NCI-H1930 (cell line): Measurements from ENCODE around the gene GPLD1.
"Not testable (repeated sequence)": the region's sequence is repeated elsewhere in the genome, so short reads cannot be mapped to it uniquely, and the experiment has no call there.

ENCODE experiments used
- DNase-seq, 2 experiments: peaks; one replicate each; lab custom pipeline; 2025; lab: John Stamatoyannopoulos, UW

The GPLD1 gene, protein sequence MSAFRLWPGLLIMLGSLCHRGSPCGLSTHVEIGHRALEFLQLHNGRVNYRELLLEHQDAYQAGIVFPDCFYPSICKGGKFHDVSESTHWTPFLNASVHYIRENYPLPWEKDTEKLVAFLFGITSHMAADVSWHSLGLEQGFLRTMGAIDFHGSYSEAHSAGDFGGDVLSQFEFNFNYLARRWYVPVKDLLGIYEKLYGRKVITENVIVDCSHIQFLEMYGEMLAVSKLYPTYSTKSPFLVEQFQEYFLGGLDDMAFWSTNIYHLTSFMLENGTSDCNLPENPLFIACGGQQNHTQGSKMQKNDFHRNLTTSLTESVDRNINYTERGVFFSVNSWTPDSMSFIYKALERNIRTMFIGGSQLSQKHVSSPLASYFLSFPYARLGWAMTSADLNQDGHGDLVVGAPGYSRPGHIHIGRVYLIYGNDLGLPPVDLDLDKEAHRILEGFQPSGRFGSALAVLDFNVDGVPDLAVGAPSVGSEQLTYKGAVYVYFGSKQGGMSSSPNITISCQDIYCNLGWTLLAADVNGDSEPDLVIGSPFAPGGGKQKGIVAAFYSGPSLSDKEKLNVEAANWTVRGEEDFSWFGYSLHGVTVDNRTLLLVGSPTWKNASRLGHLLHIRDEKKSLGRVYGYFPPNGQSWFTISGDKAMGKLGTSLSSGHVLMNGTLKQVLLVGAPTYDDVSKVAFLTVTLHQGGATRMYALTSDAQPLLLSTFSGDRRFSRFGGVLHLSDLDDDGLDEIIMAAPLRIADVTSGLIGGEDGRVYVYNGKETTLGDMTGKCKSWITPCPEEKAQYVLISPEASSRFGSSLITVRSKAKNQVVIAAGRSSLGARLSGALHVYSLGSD

GRCh38 chr6:24489470-24489869 lies at the start of gene GPLD1:
GPLD1 (minus strand) TSS chr6:24489578; CDS start chr6:24489511, 67 bp downstream.
- no peak for DNase-seq

DNA sequence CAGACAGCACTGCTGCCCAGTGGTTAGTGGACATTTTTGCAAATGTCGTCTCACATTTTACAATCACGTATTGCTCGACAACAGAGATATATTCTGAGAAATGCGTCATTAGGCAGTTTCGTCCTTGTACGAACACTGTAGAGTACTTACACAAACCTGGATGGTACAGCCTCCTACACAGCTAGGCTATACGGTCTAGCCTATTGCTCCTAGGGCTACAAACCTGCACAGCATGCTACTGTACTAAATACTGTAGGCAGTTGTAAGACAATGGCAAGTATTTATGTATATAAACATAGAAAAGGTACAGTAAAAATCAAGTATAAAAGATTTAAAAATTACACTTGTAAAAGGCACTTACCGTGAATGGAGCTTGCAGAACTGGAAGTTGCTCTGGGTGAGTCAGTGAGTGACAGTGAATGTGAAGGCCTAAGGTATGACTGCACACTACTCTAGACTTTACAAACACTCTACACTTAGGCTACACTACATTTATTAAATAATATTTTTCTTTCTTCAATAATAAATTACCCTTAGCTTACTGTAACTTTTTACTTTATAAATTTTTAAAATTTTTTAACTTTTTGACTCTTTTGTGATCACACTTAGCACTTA lies 48.5 kb upstream of the GPLD1 start:
- no peak for DNase-seq

DNA sequence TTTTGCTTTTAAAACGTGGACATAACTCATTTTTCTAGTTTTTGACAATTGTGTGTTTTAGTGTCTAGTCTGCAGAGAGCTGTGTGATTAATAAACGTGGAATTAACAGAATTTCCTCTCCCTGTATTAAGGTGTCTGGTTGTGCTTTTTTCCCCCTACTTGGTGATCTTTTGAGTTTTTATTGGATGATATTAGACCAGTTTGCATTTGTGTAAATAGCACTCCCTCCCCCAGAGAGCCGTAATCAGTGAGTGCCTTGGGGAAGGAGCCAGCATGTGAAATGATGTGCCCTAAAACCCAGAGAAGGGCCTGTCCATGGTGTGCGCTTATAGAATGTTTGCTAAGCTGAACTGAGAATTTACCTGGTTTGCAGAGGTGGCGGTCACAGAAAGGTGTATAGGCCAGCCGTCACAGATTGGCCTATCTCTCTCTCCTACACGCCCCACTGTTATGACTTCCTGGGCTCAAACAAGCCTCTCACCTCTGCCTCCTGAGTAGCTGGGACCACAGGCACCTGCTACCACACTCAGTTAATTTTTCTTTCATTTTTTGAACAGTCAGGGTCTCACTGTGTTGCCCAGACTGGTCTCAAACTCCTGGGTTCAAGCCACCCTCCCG lies 47.8 kb upstream of the GPLD1 start:
- no peak for DNase-seq

DNA sequence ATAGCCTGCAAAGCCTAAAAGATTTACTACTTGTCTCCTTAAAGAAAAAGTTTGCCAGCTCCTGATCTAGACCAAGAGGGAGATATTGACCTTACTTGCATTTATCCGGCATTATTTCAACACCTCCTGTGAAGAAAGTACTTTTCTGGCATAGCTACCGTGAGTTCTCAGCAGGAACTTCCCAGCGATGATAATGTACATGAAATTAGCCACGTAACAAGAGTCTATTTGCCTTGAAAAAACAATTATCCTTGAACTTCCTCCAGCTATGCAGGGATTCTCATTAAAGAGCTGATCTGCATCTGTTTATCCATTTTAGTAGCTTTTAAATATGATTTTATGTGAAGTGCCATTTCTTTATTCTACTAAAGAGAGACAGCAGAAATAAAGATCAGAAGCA lies 47.1 kb upstream of the GPLD1 start:
- no peak for DNase-seq

DNA sequence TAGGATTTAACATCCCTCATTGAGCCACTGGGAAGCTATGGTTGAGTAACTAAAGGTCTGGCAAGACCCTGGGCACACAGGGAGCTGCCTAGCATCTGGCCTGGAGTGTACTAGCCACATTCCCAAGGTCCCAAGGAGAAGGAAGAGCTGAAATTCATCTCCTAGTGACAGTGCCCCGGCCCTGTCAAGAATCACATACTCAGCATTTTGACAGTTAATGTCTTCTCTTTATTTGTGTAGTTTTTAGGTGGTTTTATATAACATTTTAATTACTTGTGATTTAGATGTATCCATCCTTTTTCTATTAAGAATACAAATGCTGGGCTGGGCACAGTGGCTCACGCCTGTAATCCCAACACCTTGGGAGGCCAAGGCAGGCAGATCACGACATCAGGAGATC lies 45.8 kb upstream of the GPLD1 start:
- no peak for DNase-seq

DNA sequence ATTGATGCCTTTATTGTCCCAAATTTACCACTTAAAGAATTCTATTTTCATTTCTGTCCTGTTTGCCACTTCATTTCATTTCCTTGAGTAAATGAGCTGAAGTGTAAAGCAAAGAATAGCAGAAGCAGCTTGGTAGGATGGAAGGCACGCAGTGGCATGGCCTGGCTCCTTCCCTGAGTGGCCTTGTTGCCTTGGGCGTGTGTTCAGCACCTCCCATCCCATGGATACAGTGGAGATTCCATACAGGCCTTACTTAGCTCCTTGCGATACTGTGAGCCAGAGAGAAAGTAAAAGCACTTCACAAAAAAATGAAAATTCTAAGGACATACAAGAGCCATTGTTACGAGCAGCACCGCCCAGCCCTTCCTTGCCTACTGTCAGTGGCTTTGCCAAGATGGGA lies 45.0 kb upstream of the GPLD1 start:
- DNase-seq, result no peak

DNA sequence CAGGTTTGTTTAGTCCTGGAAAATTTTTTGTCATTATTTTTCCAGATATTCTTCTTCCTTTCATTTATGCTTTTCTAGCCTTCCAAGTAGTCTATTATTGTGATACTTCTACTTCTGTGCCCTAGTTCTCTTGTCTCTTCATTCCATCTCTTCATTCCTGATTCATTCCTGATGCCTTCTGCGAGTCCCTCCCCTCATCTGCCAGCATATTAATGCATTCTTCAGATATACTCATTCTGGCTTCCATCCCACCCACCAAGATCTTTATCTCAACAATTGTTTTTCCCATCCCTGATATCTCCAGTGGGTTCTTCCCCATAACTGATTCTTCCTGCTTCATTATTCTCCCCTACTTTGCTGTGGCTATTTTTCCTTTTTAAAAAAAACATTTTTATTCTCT lies 40.6 kb upstream of the GPLD1 start:
- DNase-seq, result no peak

DNA sequence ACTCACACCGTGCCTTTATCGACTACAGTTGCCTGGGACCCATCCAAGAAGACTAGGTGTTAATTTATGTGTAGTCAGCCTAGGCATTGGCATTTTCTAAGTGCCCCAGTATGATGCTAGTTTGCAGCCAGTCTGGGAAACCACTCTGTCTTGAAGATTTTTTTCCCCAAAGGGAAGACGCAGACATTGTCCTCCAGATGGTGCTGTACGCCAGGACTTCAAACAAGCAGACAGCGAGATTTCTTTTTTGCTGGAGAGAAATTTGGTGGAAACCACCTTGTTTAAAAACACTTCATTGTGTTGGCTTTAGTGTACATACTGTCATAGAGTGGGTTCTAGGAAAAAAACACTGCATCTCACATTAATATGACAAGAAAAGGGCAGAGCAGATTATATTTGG lies 35.4 kb upstream of the GPLD1 start:
- peak in 1 of 2 experiments; percentile 34 for DNase-seq

DNA sequence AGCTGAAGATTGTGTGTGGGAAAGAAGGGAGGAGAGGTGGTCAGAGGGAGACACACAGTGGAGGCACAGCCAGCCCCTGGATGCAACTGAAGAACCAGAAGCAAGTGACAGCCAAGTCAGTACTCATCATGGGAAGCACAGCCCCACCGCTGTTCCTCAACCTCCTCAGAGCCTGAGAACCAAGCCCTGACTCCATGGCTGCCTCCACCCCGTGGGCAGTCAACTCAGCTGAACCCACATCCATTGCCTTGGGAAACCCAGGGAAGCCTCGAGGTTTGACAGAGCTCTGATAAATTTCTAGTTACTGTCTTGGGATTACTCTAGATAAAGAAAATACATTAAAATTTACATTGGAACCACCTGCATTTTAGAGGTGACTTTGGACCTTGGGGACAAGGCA lies 35.0 kb upstream of the GPLD1 start:
- DNase-seq, result no peak

DNA sequence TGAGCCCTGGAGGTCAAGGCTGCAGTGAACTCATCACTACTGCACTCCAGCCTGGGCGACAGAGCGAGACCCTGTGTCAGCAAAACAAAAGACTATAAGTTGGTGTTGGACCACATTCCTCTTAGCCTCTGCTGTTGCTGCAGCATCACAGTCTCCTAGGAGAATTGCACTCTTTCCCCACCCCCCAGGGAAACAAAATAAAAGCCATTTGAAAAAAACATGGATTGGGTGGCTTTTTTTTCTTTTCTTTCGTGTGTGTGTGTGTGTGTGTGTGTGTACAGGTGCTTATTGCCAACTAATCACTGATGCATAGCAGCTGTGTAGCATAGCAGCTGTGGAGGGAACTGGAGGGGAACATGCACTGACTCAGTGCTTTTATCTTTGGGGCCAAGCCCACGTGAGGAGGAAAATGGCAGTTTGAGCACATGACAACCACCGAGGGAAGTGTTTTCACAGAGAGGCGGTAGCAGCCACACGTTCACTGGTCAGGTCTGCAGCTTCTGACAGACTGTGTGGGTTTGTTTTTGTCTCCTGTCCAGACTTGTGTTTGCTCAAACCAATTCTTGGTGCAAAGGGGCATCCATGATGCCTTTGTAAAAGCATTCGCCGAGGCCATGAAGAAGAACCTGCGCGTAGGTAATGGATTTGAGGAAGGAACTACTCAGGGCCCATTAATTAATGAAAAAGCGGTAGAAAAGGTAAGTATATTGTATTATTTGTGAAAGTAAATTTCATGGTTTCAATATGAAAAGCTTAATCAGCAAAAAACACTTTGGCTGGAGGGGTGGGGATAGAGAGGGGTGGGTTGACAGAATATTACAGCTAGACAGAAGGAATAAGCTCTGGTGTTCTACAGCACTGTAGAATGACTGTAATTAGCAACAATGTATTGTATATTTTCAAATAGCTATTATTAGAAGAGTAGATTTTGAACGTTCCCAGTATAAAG lies 33.1 kb upstream of the GPLD1 start:
- DNase-seq, result no peak

GRCh38 chr6:24520929-24521546 lies 31.7 kb upstream of the GPLD1 start:
- DNase-seq, result no peak

- no peak for DNase-seq
These were observed 28.5 kb upstream of the GPLD1 start for GRCh38 chr6:24517659-24518543.

GRCh38 chr6:24513602-24514001 lies 24.2 kb upstream of the GPLD1 start:
- no peak for DNase-seq

- DNase-seq, result not testable (repeated sequence)
These were observed 22.6 kb upstream of the GPLD1 start for GRCh38 chr6:24511976-24512375.

GRCh38 chr6:24506814-24507520 lies 17.6 kb upstream of the GPLD1 start:
- no peak for DNase-seq

GRCh38 chr6:24504649-24505586 lies 15.5 kb upstream of the GPLD1 start:
- DNase-seq, result no peak

DNA sequence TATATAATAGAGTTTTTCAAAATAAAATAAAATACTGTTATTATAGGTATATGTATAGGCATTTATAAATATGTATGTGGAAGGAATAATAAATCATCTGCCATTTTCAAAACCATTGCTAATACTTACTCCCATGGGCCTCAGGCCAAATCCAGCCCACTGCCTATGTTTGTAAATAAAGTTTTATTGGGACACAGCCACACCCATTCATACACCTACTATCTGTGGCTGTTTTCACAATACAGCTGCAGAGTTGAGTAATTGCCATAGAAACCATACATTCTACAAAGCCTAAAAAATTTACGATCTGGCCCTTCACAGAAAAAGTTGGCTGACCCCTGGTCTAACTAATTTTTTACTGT lies 14.9 kb upstream of the GPLD1 start:
- no peak for DNase-seq

- no peak for DNase-seq
These were observed 12.5 kb upstream of the GPLD1 start for GRCh38 chr6:24501914-24502313.
